ENCODE measurements around the gene MYOF.

The MYOF gene

GRCh38 chr10:93274419-93274818, 207.7 kb downstream of the MYOF start:
- no peak overlapping the region for H3K4me3 ChIP-seq
- no peak for TF ChIP-seq Cebpa-rat (IDR thresholded peaks at IDR 0.05)
- no peaks in the 10 kb centered on the region for H3K27me3 ChIP-seq
- H3K27ac ChIP-seq, result peak overlapping the region in 1 of 11 experiments; percentile 36; a peak in 2 of 22 replicates
- H3K4me2 ChIP-seq, result peak overlapping the region in 5 of 11 experiments; percentile 59 to 78 (median 74); a peak in 9 of 22 replicates
- no peaks in the 10 kb centered on the region for H4K20me1 ChIP-seq
- H3K9me3 ChIP-seq (replicated peaks in 1 of 11), result peaks cover 21 to 45% (median 38%) of the 10 kb centered on the region in 11 experiments
- H3K36me3 ChIP-seq, result no peaks in the 10 kb centered on the region
- H3K4me1 ChIP-seq, result peaks cover 0 to 59% (median 38%) of the 10 kb centered on the region in 10 experiments; a peak in 16 of 20 replicates
- H3K9ac ChIP-seq, result no peak overlapping the region

DNA sequence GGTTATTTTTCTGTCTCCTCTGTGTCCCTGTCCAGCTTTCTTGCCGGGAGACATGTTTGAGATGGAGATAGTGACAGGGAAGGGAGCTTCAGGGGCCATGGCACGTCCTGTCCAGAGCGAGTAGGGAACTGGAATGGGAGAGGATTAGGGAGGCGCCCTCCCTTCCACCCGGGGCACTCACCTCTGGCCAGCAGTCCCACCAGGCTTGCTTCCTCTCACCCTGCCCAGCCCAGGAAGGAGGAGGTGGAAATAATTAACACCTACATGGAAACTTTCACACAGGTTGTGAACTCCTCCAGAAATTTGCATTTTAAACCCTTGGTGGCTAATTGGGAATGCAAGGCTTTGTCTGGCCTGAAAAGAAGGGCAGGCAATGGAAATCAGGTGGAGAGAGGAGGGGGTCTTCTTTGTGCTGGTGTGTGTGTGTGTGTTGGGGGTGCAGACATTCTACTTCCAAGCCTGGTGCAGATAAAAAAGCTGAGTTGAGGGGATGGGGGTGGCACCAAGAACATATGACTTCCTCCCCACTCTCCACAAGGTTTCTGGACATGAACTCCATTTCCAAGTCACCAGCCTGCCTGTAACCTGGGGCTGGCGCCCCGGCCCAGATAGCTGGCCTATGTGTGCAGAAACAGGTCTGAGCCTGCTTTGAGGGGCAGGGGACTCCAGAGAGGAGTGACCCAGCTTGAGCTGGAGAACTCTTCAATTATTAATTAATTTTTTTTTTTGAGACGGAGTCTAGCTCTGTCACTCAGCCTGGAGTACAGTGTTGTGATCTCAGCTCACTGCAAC, 209.1 kb downstream of the MYOF start:
- Histone ChIP-seq H3K9ac (no peak overlapping the region), H3K4me3 (no peak overlapping the region; a peak in 1 of 20 replicates), H3K4me1 (peaks cover 0 to 68% (median 42%) of the 10 kb centered on the region in 10 experiments; a peak in 16 of 20 replicates), H3K27ac (no peak overlapping the region), H3K27me3 (no peaks in the 10 kb centered on the region), H3K36me3 (no peaks in the 10 kb centered on the region), H4K20me1 (no peaks in the 10 kb centered on the region), H3K9me3 (replicated peaks in 1 of 11) (peaks cover 30 to 41% (median 34%) of the 10 kb centered on the region in 11 experiments), H3K4me2 (peak overlapping the region in 4 of 11 experiments; percentile 10 to 29 (median 20); a peak in 4 of 22 replicates)
- TF ChIP-seq Cebpa-rat (IDR thresholded peaks at IDR 0.05), result no peak

DNA sequence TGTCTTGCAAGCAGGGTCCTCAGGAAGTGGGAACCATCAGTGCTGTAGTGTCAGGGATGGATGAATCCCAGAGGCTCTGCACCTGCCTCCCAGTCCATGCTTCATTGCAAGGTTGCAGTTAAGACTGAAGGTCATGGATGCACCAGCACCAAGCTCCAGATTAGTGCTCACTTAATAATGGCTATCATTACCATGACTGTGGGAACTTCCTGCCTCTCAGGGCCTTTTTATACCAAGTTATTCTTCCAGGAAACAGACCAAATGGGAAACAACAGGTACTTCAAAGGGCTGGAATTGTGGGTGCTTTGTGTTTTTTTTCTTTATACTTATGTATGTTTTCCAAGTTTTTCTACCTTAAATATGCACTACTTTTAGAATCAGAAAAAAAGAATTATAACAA, 210.8 kb downstream of the MYOF start:
- no peak overlapping the region for H3K27ac ChIP-seq
- no peaks in the 10 kb centered on the region for H3K36me3 ChIP-seq
- no peak for TF ChIP-seq Cebpa-rat (IDR thresholded peaks at IDR 0.05)

DNA sequence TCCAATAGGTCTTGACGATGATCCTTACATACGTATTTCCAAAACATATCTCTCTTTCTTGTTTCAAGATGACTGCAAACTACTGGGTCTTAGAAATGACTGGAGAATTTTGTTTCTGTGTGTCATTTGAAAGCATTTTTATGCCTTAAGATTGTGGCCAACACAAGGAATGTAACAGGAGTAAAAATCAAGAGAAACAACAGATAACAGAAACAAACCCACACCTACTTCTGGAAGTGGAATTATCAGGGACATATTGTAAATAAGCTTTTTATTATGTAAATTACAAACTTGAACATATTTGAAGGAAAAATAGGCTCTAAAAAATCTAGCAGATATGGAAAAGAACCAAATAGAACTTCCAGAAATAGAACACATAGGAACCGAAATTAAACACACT, 212.9 kb downstream of the MYOF start:
- H4K20me1 ChIP-seq, result no peaks in the 10 kb centered on the region
- H3K4me2 ChIP-seq, result no peak overlapping the region
- H3K9me3 ChIP-seq (replicated peaks in 1 of 11), result peaks cover 18 to 28% (median 24%) of the 10 kb centered on the region in 11 experiments
- H3K9ac ChIP-seq, result no peak overlapping the region
- no peak overlapping the region for H3K27ac ChIP-seq
- H3K4me3 ChIP-seq, result no peak overlapping the region
- H3K4me1 ChIP-seq, result peaks cover 0 to 40% (median 14%) of the 10 kb centered on the region in 10 experiments; a peak in 13 of 20 replicates
- H3K36me3 ChIP-seq, result no peaks in the 10 kb centered on the region
- H3K27me3 ChIP-seq, result no peaks in the 10 kb centered on the region
- no peak for TF ChIP-seq Cebpa-rat (IDR thresholded peaks at IDR 0.05)

More for the DNA sequence above, 210.8 kb downstream of the MYOF start:
- Histone ChIP-seq H4K20me1 (no peaks in the 10 kb centered on the region), H3K27me3 (no peaks in the 10 kb centered on the region), H3K4me2 (peak overlapping the region in 1 of 11 experiments; percentile 16; a peak in 1 of 22 replicates), H3K9me3 (replicated peaks in 1 of 11) (peaks cover 18 to 28% (median 23%) of the 10 kb centered on the region in 11 experiments), H3K4me3 (no peak overlapping the region; a peak in 1 of 20 replicates), H3K4me1 (peaks cover 0 to 60% (median 35%) of the 10 kb centered on the region in 10 experiments; a peak in 16 of 20 replicates), H3K9ac (no peak overlapping the region)

- H3K27ac ChIP-seq, result no peak overlapping the region
- no peaks in the 10 kb centered on the region for H3K27me3 ChIP-seq
- peaks cover 18 to 28% (median 24%) of the 10 kb centered on the region in 11 experiments for H3K9me3 ChIP-seq (replicated peaks in 1 of 11)
- TF ChIP-seq Cebpa-rat (IDR thresholded peaks at IDR 0.05), result no peak
- no peak overlapping the region for H3K9ac ChIP-seq
- peaks cover 0 to 30% (median 11%) of the 10 kb centered on the region in 10 experiments; a peak in 13 of 20 replicates for H3K4me1 ChIP-seq
- no peaks in the 10 kb centered on the region for H3K36me3 ChIP-seq
- H3K4me3 ChIP-seq, result no peak overlapping the region
- H3K4me2 ChIP-seq, result peak overlapping the region in 6 of 11 experiments; percentile 9 to 42 (median 31); a peak in 9 of 22 replicates
- H4K20me1 ChIP-seq, result no peaks in the 10 kb centered on the region
Measured at GRCh38 chr10:93268021-93268420, 214.1 kb downstream of the MYOF start.

GRCh38 chr10:93267521-93267920, 214.6 kb downstream of the MYOF start:
- H3K9me3 ChIP-seq (replicated peaks in 1 of 11), result peaks cover 18 to 28% (median 24%) of the 10 kb centered on the region in 11 experiments
- no peak for TF ChIP-seq Cebpa-rat (IDR thresholded peaks at IDR 0.05)
- no peak overlapping the region for H3K4me3 ChIP-seq
- no peaks in the 10 kb centered on the region for H3K36me3 ChIP-seq
- H3K9ac ChIP-seq, result no peak overlapping the region
- H3K27me3 ChIP-seq, result no peaks in the 10 kb centered on the region
- no peak overlapping the region for H3K27ac ChIP-seq
- H4K20me1 ChIP-seq, result no peaks in the 10 kb centered on the region
- peaks cover 0 to 25% (median 10%) of the 10 kb centered on the region in 10 experiments; a peak in 11 of 20 replicates for H3K4me1 ChIP-seq
- peak overlapping the region in 6 of 11 experiments; percentile 9 to 42 (median 31); a peak in 4 of 22 replicates for H3K4me2 ChIP-seq

- Histone ChIP-seq H3K27me3 (no peaks in the 10 kb centered on the region), H3K4me2 (no peak overlapping the region; a peak in 1 of 22 replicates)
- no peak for TF ChIP-seq Cebpa-rat (IDR thresholded peaks at IDR 0.05)
Measured at GRCh38 chr10:93266858-93267257, 215.3 kb downstream of the MYOF start.

GRCh38 chr10:93261961-93262610, 220.0 kb downstream of the MYOF start:
- Histone ChIP-seq H3K27me3 (no peaks in the 10 kb centered on the region), H3K4me2 (no peak overlapping the region), H3K9me3 (replicated peaks in 1 of 11) (peaks cover 0 to 4% (median 0%) of the 10 kb centered on the region in 11 experiments; a peak in 1 of 22 replicates), H3K4me3 (no peak overlapping the region), H4K20me1 (no peaks in the 10 kb centered on the region), H3K4me1 (peaks cover 0 to 6% (median 0%) of the 10 kb centered on the region in 10 experiments; a peak in 2 of 20 replicates), H3K27ac (no peak overlapping the region), H3K9ac (no peak overlapping the region), H3K36me3 (no peaks in the 10 kb centered on the region)
- TF ChIP-seq Cebpa-rat (IDR thresholded peaks at IDR 0.05), result no peak

More at GRCh38 chr10:93266858-93267257, 215.3 kb downstream of the MYOF start:
- no peak overlapping the region for H3K4me3 ChIP-seq
- H3K4me1 ChIP-seq, result peaks cover 0 to 21% (median 10%) of the 10 kb centered on the region in 10 experiments; a peak in 11 of 20 replicates
- no peak overlapping the region for H3K27ac ChIP-seq
- H4K20me1 ChIP-seq, result no peaks in the 10 kb centered on the region
- H3K36me3 ChIP-seq, result no peaks in the 10 kb centered on the region
- peaks cover 18 to 28% (median 24%) of the 10 kb centered on the region in 11 experiments for H3K9me3 ChIP-seq (replicated peaks in 1 of 11)
- H3K9ac ChIP-seq, result no peak overlapping the region

- no peak overlapping the region for H3K4me2 ChIP-seq
- H3K27ac ChIP-seq, result no peak overlapping the region
- H3K27me3 ChIP-seq, result no peaks in the 10 kb centered on the region
- H3K4me1 ChIP-seq, result no peaks in the 10 kb centered on the region
- no peaks in the 10 kb centered on the region for H3K36me3 ChIP-seq
- H3K9ac ChIP-seq, result no peak overlapping the region
- TF ChIP-seq Cebpa-rat (IDR thresholded peaks at IDR 0.05), result no peak
- no peak overlapping the region for H3K4me3 ChIP-seq
- peaks cover 0 to 4% (median 0%) of the 10 kb centered on the region in 11 experiments; a peak in 1 of 22 replicates for H3K9me3 ChIP-seq (replicated peaks in 1 of 11)
- H4K20me1 ChIP-seq, result no peaks in the 10 kb centered on the region
Measured at GRCh38 chr10:93261089-93261488, 221.0 kb downstream of the MYOF start.

Data from BLaER1 treated with 17β-estradiol and CSF1 and Interleukin-3, amounts not matched to agents 10 nM and 100 nM (cell line).